HEK293 (cell line): ENCODE results near the gene PCDHB1.
A peak's percentile ranks its signal among the peaks of the same experiment; 100 is the strongest.

Experiments used
- EGR2 ChIP-seq: fragments of 450-650 bp; formaldehyde crosslinking; IDR thresholded peaks from 2 replicates; pipeline ENCODE4 v1.5.1; 2016; ENCODE audit warnings: low read depth, missing biosample characterization, missing genetic modification characterization
- ELK4 ChIP-seq: IDR thresholded peaks from 2 replicates; pipeline ENCODE4 v1.6.1; 2011; ENCODE audit warnings: mild to moderate bottlenecking, low read depth, low read length, borderline replicate concordance
- FEZF1 ChIP-seq: fragments of 450-650 bp; formaldehyde crosslinking; IDR thresholded peaks from 2 replicates; pipeline ENCODE4 v1.5.1; 2016; ENCODE audit warnings: missing biosample characterization, missing genetic modification characterization
- GFI1B ChIP-seq: fragments of 450-650 bp; formaldehyde crosslinking; IDR thresholded peaks from 2 replicates; pipeline ENCODE4 v1.5.1; 2016; ENCODE audit warnings: missing biosample characterization, missing genetic modification characterization
- GLI4 ChIP-seq: fragments of 450-650 bp; formaldehyde crosslinking; IDR thresholded peaks from 2 replicates; pipeline ENCODE4 v1.5.1; 2016; ENCODE audit warnings: missing biosample characterization, missing genetic modification characterization
- HOXD13 ChIP-seq: sonication (generic); formaldehyde crosslinking; IDR thresholded peaks from 2 replicates; pipeline ENCODE4 v1.8.0; 2022; ENCODE audit warnings: missing genetic modification reagents, borderline replicate concordance
- KLF1 ChIP-seq: fragments of 450-650 bp; formaldehyde crosslinking; IDR thresholded peaks from 2 replicates; pipeline ENCODE4 v1.5.1; 2016; ENCODE audit warnings: missing biosample characterization, missing genetic modification characterization
- KLF10 ChIP-seq: fragments of 450-650 bp; IDR thresholded peaks from 2 replicates; pipeline ENCODE4 v1.5.1; 2018; ENCODE audit warnings: missing biosample characterization, mild to moderate bottlenecking, missing genetic modification characterization
- MYNN ChIP-seq: fragments of 450-650 bp; formaldehyde crosslinking; IDR thresholded peaks from 2 replicates; pipeline ENCODE4 v1.5.1; 2016; ENCODE audit warnings: missing biosample characterization, missing genetic modification characterization, borderline replicate concordance
- PRDM1 ChIP-seq: fragments of 450-650 bp; formaldehyde crosslinking; IDR thresholded peaks from 2 replicates; pipeline ENCODE4; 2016; ENCODE audit warnings: missing biosample characterization, missing genetic modification characterization
- SP7 ChIP-seq: fragments of 450-650 bp; formaldehyde crosslinking; IDR thresholded peaks from 2 replicates; pipeline ENCODE4 v1.5.1; 2016; ENCODE audit warnings: missing biosample characterization, missing genetic modification characterization
- TSHZ1 ChIP-seq: fragments of 450-650 bp; formaldehyde crosslinking; IDR thresholded peaks from 2 replicates; pipeline ENCODE4 v1.5.1; 2016; ENCODE audit warnings: missing biosample characterization, missing genetic modification characterization, borderline replicate concordance
- WT1 ChIP-seq: fragments of 450-650 bp; formaldehyde crosslinking; IDR thresholded peaks from 2 replicates; pipeline ENCODE4 v1.5.1; 2016; ENCODE audit warnings: missing biosample characterization, missing genetic modification characterization
- YY1 ChIP-seq: fragments of 450-650 bp; formaldehyde crosslinking; IDR thresholded peaks from 2 replicates; pipeline ENCODE4 v1.5.1; 2018; ENCODE audit warnings: missing biosample characterization, missing genetic modification characterization
- ZBTB17 ChIP-seq: fragments of 450-650 bp; formaldehyde crosslinking; IDR thresholded peaks from 2 replicates; pipeline ENCODE4 v1.5.1; 2016; ENCODE audit warnings: missing biosample characterization, missing genetic modification characterization
- ZBTB21 ChIP-seq: fragments of 450-650 bp; formaldehyde crosslinking; IDR thresholded peaks from 2 replicates; pipeline ENCODE4 v1.5.1; 2017; ENCODE audit warnings: missing biosample characterization, missing genetic modification characterization
- ZBTB7A ChIP-seq: fragments of 450-650 bp; formaldehyde crosslinking; IDR thresholded peaks from 2 replicates; pipeline ENCODE4 v1.5.1; 2016; ENCODE audit warnings: low read depth, missing biosample characterization, missing genetic modification characterization
- ZFP37 ChIP-seq: fragments of 450-650 bp; formaldehyde crosslinking; IDR thresholded peaks from 2 replicates; pipeline ENCODE4 v1.5.1; 2016; ENCODE audit warnings: missing biosample characterization, missing genetic modification characterization
- ZNF132 ChIP-seq: fragments of 450-650 bp; formaldehyde crosslinking; IDR thresholded peaks from 2 replicates; pipeline ENCODE4 v1.5.1; 2017; ENCODE audit warnings: missing biosample characterization, missing genetic modification characterization, borderline replicate concordance
- ZNF138 ChIP-seq: fragments of 450-650 bp; formaldehyde crosslinking; IDR thresholded peaks from 2 replicates; pipeline ENCODE4 v1.5.1; 2016; ENCODE audit warnings: missing biosample characterization, missing genetic modification characterization, borderline replicate concordance
- ZNF155 ChIP-seq: fragments of 450-650 bp; formaldehyde crosslinking; IDR thresholded peaks from 2 replicates; pipeline ENCODE4 v1.5.1; 2016; ENCODE audit warnings: missing biosample characterization, missing genetic modification characterization
- ZNF169 ChIP-seq: fragments of 450-650 bp; formaldehyde crosslinking; IDR thresholded peaks from 2 replicates; pipeline ENCODE4 v1.5.1; 2016; ENCODE audit warnings: missing biosample characterization, missing genetic modification characterization
- ZNF174 ChIP-seq: fragments of 450-650 bp; formaldehyde crosslinking; IDR thresholded peaks from 2 replicates; pipeline ENCODE4 v1.5.0; 2017; ENCODE audit warnings: missing biosample characterization, mild to moderate bottlenecking, missing genetic modification characterization
- ZNF184 ChIP-seq: fragments of 450-650 bp; IDR thresholded peaks from 2 replicates; pipeline ENCODE4 v1.5.1; 2018; ENCODE audit warnings: missing biosample characterization, mild to moderate bottlenecking, missing genetic modification characterization
- ZNF214 ChIP-seq: fragments of 450-650 bp; formaldehyde crosslinking; IDR thresholded peaks from 2 replicates; pipeline ENCODE4 v1.5.1; 2017; ENCODE audit warnings: missing biosample characterization, mild to moderate bottlenecking, missing genetic modification characterization, borderline replicate concordance
- ZNF248 ChIP-seq: fragments of 450-650 bp; formaldehyde crosslinking; IDR thresholded peaks from 2 replicates; pipeline ENCODE4 v1.5.1; 2017; ENCODE audit warnings: missing biosample characterization, missing genetic modification characterization
- ZNF366 ChIP-seq: fragments of 450-650 bp; formaldehyde crosslinking; conservative IDR thresholded peaks from 2 replicates; pipeline ENCODE4 v1.5.1; 2016; ENCODE audit warnings: missing biosample characterization, missing genetic modification characterization
- ZNF391 ChIP-seq: fragments of 450-650 bp; formaldehyde crosslinking; IDR thresholded peaks from 2 replicates; pipeline ENCODE4 v1.5.1; 2016; ENCODE audit warnings: low read depth, missing biosample characterization, missing genetic modification characterization, borderline replicate concordance
- ZNF473 ChIP-seq: fragments of 450-650 bp; formaldehyde crosslinking; IDR thresholded peaks from 2 replicates; pipeline ENCODE4 v1.5.1; 2017; ENCODE audit warnings: missing biosample characterization, missing genetic modification characterization
- ZNF514 ChIP-seq: fragments of 450-650 bp; formaldehyde crosslinking; IDR thresholded peaks from 2 replicates; pipeline ENCODE4 v1.5.1; 2016; ENCODE audit warnings: missing biosample characterization, missing genetic modification characterization
- ZNF549 ChIP-seq: fragments of 450-650 bp; IDR thresholded peaks from 2 replicates; pipeline ENCODE4 v1.5.1; 2018; ENCODE audit warnings: missing biosample characterization, missing genetic modification characterization, mild to moderate bottlenecking, inconsistent platforms, moderate library complexity
- ZNF571 ChIP-seq: fragments of 450-650 bp; formaldehyde crosslinking; IDR thresholded peaks from 2 replicates; pipeline ENCODE4 v1.5.0; 2017; ENCODE audit warnings: missing biosample characterization, missing genetic modification characterization
- ZNF701 ChIP-seq: fragments of 450-650 bp; formaldehyde crosslinking; IDR thresholded peaks from 2 replicates; pipeline ENCODE4 v1.5.1; 2016; ENCODE audit warnings: missing biosample characterization, missing genetic modification characterization
- ZNF747 ChIP-seq: fragments of 450-650 bp; formaldehyde crosslinking; IDR thresholded peaks from 2 replicates; pipeline ENCODE4 v1.5.1; 2016; ENCODE audit warnings: missing biosample characterization, missing genetic modification characterization
- ZNF791 ChIP-seq: fragments of 450-650 bp; formaldehyde crosslinking; IDR thresholded peaks from 2 replicates; pipeline ENCODE4 v1.5.1; 2016; ENCODE audit warnings: missing biosample characterization, missing genetic modification characterization
- ZNF830 ChIP-seq: fragments of 450-650 bp; IDR thresholded peaks from 2 replicates; pipeline ENCODE4 v1.5.0; 2018; ENCODE audit warnings: missing biosample characterization, missing genetic modification characterization, low read depth, mild to moderate bottlenecking, moderate library complexity
- ZSCAN30 ChIP-seq: fragments of 450-650 bp; IDR thresholded peaks from 2 replicates; pipeline ENCODE4 v1.5.1; 2018; ENCODE audit warnings: missing biosample characterization, mild to moderate bottlenecking, missing genetic modification characterization, moderate library complexity
- ZSCAN5A ChIP-seq: fragments of 450-650 bp; formaldehyde crosslinking; IDR thresholded peaks from 2 replicates; pipeline ENCODE4 v1.5.1; 2016; ENCODE audit warnings: missing biosample characterization, missing genetic modification characterization

The PCDHB1 gene

GRCh38 chr5:141003791-141004611 lies 47.2 kb upstream of the PCDHB1 start (continued):
- TF ChIP-seq FEZF1 (tag by site-specific recombination) = peak; percentile 59
- TF ChIP-seq KLF1 = no peak
- TF ChIP-seq ZNF169 (tag by site-specific recombination) = no peak
- TF ChIP-seq ZNF214 = no peak
- TF ChIP-seq ZBTB17 (tag by site-specific recombination) = peak; percentile 71
- no peak for TF ChIP-seq ZNF248 (tag by site-specific recombination)
- no peak for TF ChIP-seq ZNF174
- no peak for TF ChIP-seq ZNF571 (tag by site-specific recombination)
- TF ChIP-seq ZNF155 (tag by site-specific recombination) = no peak
- no peak for TF ChIP-seq ZNF138
- TF ChIP-seq ELK4 = no peak
- TF ChIP-seq MYNN (tag by site-specific recombination) = no peak
- TF ChIP-seq EGR2 = no peak
- no peak for TF ChIP-seq GLI4 (tag by site-specific recombination)
- TF ChIP-seq YY1 (tag by site-specific recombination) = no peak
- TF ChIP-seq ZNF830 (tag by site-specific recombination) = no peak
- TF ChIP-seq GFI1B = no peak
- TF ChIP-seq TSHZ1 (tag by site-specific recombination) = 0 out of 2 replicates have a peak, but pooled peaks have one; percentile 9
- TF ChIP-seq HOXD13 (CRISPR knock-in tag) = peak; percentile 21; the same call in 1 of the 2 replicates
- TF ChIP-seq ZBTB21 (tag by site-specific recombination) = 0 out of 2 replicates have a peak, but pooled peaks have one; percentile 14
- no peak for TF ChIP-seq ZNF473 (tag by site-specific recombination)
- TF ChIP-seq ZNF747 (tag by site-specific recombination) = no peak
- TF ChIP-seq WT1 (tag by site-specific recombination) = peak; percentile 71
- TF ChIP-seq PRDM1 (tag by site-specific recombination) = no peak
- TF ChIP-seq ZNF549 (tag by site-specific recombination) = no peak
- no peak for TF ChIP-seq ZSCAN30
- no peak for TF ChIP-seq ZNF366 (tag by site-specific recombination)
- no peak for TF ChIP-seq ZNF791 (tag by site-specific recombination)
- TF ChIP-seq ZNF184 (tag by site-specific recombination) = no peak
- TF ChIP-seq ZFP37 (tag by site-specific recombination) = no peak
- TF ChIP-seq KLF10 (tag by site-specific recombination) = no peak
- no peak for TF ChIP-seq ZSCAN5A (tag by site-specific recombination)
- no peak for TF ChIP-seq ZNF391
- peak; percentile 40; the same call in 1 of the 2 replicates for TF ChIP-seq SP7 (tag by site-specific recombination)
- TF ChIP-seq ZBTB7A (tag by site-specific recombination) = no peak
- TF ChIP-seq ZNF514 (tag by site-specific recombination) = no peak
- TF ChIP-seq ZNF132 = no peak
- no peak for TF ChIP-seq ZNF701 (tag by site-specific recombination)
